A549 (cell line): Measurements from ENCODE around the gene AMER3.

Experiments
- CEBPB ChIP-seq, 2 experiments: fragments of >200 bp in 1 of 2; sonication (Bioruptor Twin) in 1 of 2; formaldehyde crosslinking in 1 of 2; IDR thresholded peaks; 2 replicates each; pipeline ENCODE4 v1.6.1; 2012 to 2016
- CHD2 ChIP-seq: fragments of 150-350 bp; IDR thresholded peaks from 2 replicates; pipeline ENCODE4 v1.6.1; 2014; ENCODE audit warnings: low read length; ENCODE audit not compliant: partially characterized antibody
- ESRRA ChIP-seq: fragments of 150-350 bp; IDR thresholded peaks from 2 replicates; pipeline ENCODE4 v1.6.1; 2014; ENCODE audit warnings: mild to moderate bottlenecking, low read length, borderline replicate concordance
- JUN ChIP-seq, 2 experiments: fragments of >200 bp; sonication (Bioruptor Twin); formaldehyde crosslinking; IDR thresholded peaks; 2 replicates in 1 of 2; 3 replicates in 1 of 2; pipeline ENCODE4 v1.6.1; 2016 to 2017
- JUNB ChIP-seq: fragments of >200 bp; sonication (Bioruptor Twin); formaldehyde crosslinking; IDR thresholded peaks from 2 replicates; pipeline ENCODE4 v1.6.1; 2016
- NR3C1 ChIP-seq: fragments of >200 bp; sonication (Bioruptor Twin); formaldehyde crosslinking; IDR thresholded peaks from 3 replicates; pipeline ENCODE4 v1.6.1; 2017
- ZC3H11A ChIP-seq: fragments of 450-650 bp; IDR thresholded peaks from 2 replicates; pipeline ENCODE4 v1.6.1; 2014; ENCODE audit warnings: antibody characterized with exemption, mild to moderate bottlenecking
- TF ChIP-seq, protein P1 (sequence below): fragments of >200 bp; sonication (Bioruptor Twin); formaldehyde crosslinking; IDR thresholded peaks from 3 replicates; pipeline ENCODE4 v1.5.1; 2016
- TF ChIP-seq, protein P2 (sequence below): fragments of 250-450 bp; sonication (Bioruptor Pico); IDR thresholded peaks from 2 replicates; pipeline ENCODE4 v1.5.0; 2021; ENCODE audit warnings: mild to moderate bottlenecking, moderate library complexity, borderline replicate concordance

DNA sequence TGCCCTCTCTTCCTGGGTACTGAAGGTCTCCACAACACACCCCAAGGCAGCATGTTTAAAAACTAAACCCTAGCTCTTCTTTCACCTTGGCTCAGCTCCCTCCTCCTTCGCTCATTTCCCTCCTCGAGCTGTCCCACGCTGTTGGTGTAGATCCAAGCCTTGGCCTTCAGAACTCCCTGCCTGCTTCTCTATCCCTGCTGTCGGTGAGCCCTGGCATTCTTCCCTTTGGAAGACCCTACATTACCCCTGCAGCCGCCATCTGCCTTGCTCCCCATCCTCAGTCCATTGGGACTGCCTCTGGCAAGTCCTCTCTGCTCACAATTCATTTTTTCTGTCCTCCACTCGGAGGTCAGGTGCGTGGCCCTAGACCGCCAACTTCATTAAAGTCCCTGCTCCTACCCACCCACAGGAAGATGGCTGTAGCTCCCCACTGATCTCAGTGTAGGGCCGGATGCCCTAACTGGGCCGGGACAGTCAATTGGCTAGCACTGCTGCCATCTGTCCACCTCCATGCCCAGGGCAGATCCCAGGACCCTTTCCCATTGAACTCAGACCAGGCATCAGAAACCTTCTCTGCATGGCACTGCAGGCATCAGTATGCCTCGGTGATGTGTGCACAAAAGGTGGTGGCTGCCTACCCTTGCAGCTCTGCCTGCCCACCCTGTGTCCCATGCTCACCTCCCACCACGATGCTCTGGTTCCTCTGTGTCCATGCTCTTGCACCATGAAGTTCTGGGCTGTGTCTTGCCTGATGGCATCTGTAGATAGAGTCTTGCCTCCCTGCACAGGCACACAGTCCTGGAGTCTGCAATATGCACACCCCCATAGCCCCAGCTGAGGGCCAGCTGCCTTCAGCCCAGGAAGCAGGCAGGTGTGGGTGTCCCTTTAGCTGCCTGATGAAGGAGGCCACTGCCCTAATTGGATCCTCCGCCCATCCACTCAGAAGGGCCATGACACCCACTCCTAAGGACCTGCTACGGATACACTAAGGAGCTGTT is 5.7 kb downstream of the AMER3 start:
- no peak for TF ChIP-seq ZC3H11A
- TF ChIP-seq, protein P1, sequence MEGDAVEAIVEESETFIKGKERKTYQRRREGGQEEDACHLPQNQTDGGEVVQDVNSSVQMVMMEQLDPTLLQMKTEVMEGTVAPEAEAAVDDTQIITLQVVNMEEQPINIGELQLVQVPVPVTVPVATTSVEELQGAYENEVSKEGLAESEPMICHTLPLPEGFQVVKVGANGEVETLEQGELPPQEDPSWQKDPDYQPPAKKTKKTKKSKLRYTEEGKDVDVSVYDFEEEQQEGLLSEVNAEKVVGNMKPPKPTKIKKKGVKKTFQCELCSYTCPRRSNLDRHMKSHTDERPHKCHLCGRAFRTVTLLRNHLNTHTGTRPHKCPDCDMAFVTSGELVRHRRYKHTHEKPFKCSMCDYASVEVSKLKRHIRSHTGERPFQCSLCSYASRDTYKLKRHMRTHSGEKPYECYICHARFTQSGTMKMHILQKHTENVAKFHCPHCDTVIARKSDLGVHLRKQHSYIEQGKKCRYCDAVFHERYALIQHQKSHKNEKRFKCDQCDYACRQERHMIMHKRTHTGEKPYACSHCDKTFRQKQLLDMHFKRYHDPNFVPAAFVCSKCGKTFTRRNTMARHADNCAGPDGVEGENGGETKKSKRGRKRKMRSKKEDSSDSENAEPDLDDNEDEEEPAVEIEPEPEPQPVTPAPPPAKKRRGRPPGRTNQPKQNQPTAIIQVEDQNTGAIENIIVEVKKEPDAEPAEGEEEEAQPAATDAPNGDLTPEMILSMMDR, result no peak
- TF ChIP-seq JUN (IDR thresholded peaks at IDR 0.05), result no peak
- TF ChIP-seq CEBPB (IDR thresholded peaks at IDR 0.05), result no peak
- TF ChIP-seq JUNB, result no peak
- no peak for TF ChIP-seq CHD2
- TF ChIP-seq NR3C1, result no peak
- no peak for TF ChIP-seq ESRRA
- TF ChIP-seq, protein P2, sequence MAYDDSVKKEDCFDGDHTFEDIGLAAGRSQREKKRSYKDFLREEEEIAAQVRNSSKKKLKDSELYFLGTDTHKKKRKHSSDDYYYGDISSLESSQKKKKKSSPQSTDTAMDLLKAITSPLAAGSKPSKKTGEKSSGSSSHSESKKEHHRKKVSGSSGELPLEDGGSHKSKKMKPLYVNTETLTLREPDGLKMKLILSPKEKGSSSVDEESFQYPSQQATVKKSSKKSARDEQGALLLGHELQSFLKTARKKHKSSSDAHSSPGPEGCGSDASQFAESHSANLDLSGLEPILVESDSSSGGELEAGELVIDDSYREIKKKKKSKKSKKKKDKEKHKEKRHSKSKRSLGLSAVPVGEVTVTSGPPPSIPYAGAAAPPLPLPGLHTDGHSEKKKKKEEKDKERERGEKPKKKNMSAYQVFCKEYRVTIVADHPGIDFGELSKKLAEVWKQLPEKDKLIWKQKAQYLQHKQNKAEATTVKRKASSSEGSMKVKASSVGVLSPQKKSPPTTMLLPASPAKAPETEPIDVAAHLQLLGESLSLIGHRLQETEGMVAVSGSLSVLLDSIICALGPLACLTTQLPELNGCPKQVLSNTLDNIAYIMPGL (CRISPR knock-in tag), result no peak
